SK-N-SH treated with all-trans-retinoic acid at 6 μM for 48 hours (cell line): ENCODE results near the gene CFAP20.

Experiments
- ATAC-seq: fragments of 200-7000 bp; cut with Tn5 transposase; 3 replicates; pipeline ENCODE4 v1.9.1; 2020; ENCODE audit warnings: mild to moderate bottlenecking, moderate library complexity
- ARNTL ChIP-seq: fragments of 450-650 bp; formaldehyde crosslinking; IDR thresholded peaks from 2 replicates; pipeline ENCODE4 v1.5.0; 2020; ENCODE audit warnings: low read depth, mild to moderate bottlenecking, moderate library complexity, borderline replicate concordance
- BACH2 ChIP-seq: fragments of 250-450 bp; sonication (Bioruptor Pico); IDR thresholded peaks from 2 replicates; pipeline ENCODE4 v1.9.0; 2021; ENCODE audit warnings: mild to moderate bottlenecking, borderline replicate concordance
- CSRNP3 ChIP-seq: fragments of 250-450 bp; sonication (Bioruptor Pico); IDR thresholded peaks from 2 replicates; pipeline ENCODE4 v1.5.1; 2021; ENCODE audit warnings: mild to moderate bottlenecking, moderate library complexity
- ESRRG ChIP-seq: fragments of 250-450 bp; sonication (Bioruptor Pico); IDR thresholded peaks from 2 replicates; pipeline ENCODE4 v1.6.1; 2021; ENCODE audit warnings: mild to moderate bottlenecking
- GLIS3 ChIP-seq: fragments of 250-450 bp; sonication (Bioruptor Pico); IDR thresholded peaks from 2 replicates; pipeline ENCODE4 v1.5.0; 2020; ENCODE audit warnings: mild to moderate bottlenecking, moderate library complexity
- ISL1 ChIP-seq: fragments of 250-450 bp; sonication (Bioruptor Pico); IDR thresholded peaks from 2 replicates; pipeline ENCODE4 v2.1.2; 2022; ENCODE audit warnings: mild to moderate bottlenecking, moderate library complexity
- OSR1 ChIP-seq: fragments of 250-450 bp; sonication (Bioruptor Pico); IDR thresholded peaks from 2 replicates; pipeline ENCODE4 v1.8.0; 2022; ENCODE audit warnings: moderate library complexity, mild to moderate bottlenecking, inconsistent platforms
- POU6F1 ChIP-seq: fragments of 250-450 bp; sonication (Bioruptor Pico); IDR thresholded peaks from 2 replicates; pipeline ENCODE4 v1.8.0; 2021; ENCODE audit warnings: low read depth, mild to moderate bottlenecking, moderate library complexity, borderline replicate concordance
- PPARA ChIP-seq: fragments of 250-450 bp; sonication (Bioruptor Pico); IDR thresholded peaks from 2 replicates; pipeline ENCODE4 v1.5.0; 2020; ENCODE audit warnings: mild to moderate bottlenecking, borderline replicate concordance
- RARB ChIP-seq: fragments of 250-450 bp; sonication (Bioruptor Pico); IDR thresholded peaks from 2 replicates; pipeline ENCODE4 v1.8.0; 2021; ENCODE audit warnings: mild to moderate bottlenecking, moderate library complexity
- SNAI2 ChIP-seq: fragments of 250-450 bp; sonication (Bioruptor Pico); IDR thresholded peaks from 2 replicates; pipeline ENCODE4 v1.5.0; 2020; ENCODE audit warnings: mild to moderate bottlenecking, moderate library complexity
- TCF4 ChIP-seq: fragments of 250-450 bp; sonication (Bioruptor Pico); IDR thresholded peaks from 2 replicates; pipeline ENCODE4 v1.8.0; 2021; ENCODE audit warnings: mild to moderate bottlenecking, moderate library complexity, borderline replicate concordance
- TOX ChIP-seq: fragments of 250-450 bp; sonication (Bioruptor Pico); IDR thresholded peaks from 2 replicates; pipeline ENCODE4 v1.8.0; 2021; ENCODE audit warnings: mild to moderate bottlenecking, moderate library complexity, borderline replicate concordance
- ZFP3 ChIP-seq: fragments of 250-450 bp; sonication (Bioruptor Pico); IDR thresholded peaks from 2 replicates; pipeline ENCODE4 v1.5.0; 2020; ENCODE audit warnings: mild to moderate bottlenecking, moderate library complexity
- ZFP30 ChIP-seq: fragments of 450-650 bp; formaldehyde crosslinking; IDR thresholded peaks from 2 replicates; pipeline ENCODE4 v1.5.0; 2022; ENCODE audit warnings: mild to moderate bottlenecking, moderate library complexity
- ZNF565 ChIP-seq: fragments of 450-650 bp; formaldehyde crosslinking; conservative IDR thresholded peaks from 2 replicates; pipeline ENCODE4 v1.5.0; 2020; ENCODE audit warnings: low read depth, mild to moderate bottlenecking, moderate library complexity
- ZNF8 ChIP-seq: fragments of 450-650 bp; formaldehyde crosslinking; IDR thresholded peaks from 2 replicates; pipeline ENCODE4 v1.5.0; 2020; ENCODE audit warnings: mild to moderate bottlenecking, moderate library complexity
- TF ChIP-seq, protein P1 (sequence below): fragments of 250-450 bp; sonication (Bioruptor Pico); IDR thresholded peaks from 2 replicates; pipeline ENCODE4 v1.8.0; 2020; ENCODE audit warnings: mild to moderate bottlenecking, moderate library complexity, borderline replicate concordance
- TF ChIP-seq, protein P2 (sequence below): fragments of 250-450 bp; sonication (Bioruptor Pico); IDR thresholded peaks from 2 replicates; pipeline ENCODE4 v1.5.1; 2020; ENCODE audit warnings: low read depth, mild to moderate bottlenecking, moderate library complexity
- TF ChIP-seq, protein P3 (sequence below): fragments of 250-450 bp; sonication (Bioruptor Pico); IDR thresholded peaks from 2 replicates; pipeline ENCODE4 v1.5.0; 2020; ENCODE audit warnings: mild to moderate bottlenecking, moderate library complexity

The CFAP20 gene

DNA sequence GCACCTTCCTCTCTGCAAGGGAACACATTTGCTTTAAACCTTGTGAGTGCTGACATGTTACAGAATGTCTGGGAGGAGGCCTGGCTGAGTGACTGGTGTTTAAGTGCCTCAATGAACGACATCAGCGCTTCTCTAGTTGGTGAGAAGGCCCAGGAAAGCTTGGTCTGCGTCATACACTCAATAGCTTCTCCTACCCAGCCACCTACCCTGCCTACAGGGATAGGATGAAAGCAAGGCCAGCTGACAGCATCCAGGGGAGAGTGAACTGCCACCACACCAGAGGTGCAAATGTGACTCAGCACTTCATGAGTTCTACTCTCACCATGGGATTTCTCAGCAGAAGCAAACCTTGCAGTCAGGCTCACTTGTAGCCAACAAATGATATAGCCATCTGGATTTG lies 31.7 kb upstream of the CFAP20 start:
- no peak for ATAC-seq
- no peak for TF ChIP-seq PPARA
- no peak for TF ChIP-seq ZFP3 (CRISPR knock-in tag)
- no peak for TF ChIP-seq SNAI2 (CRISPR knock-in tag)
- no peak for TF ChIP-seq ISL1 (CRISPR knock-in tag)
- TF ChIP-seq, protein P1, sequence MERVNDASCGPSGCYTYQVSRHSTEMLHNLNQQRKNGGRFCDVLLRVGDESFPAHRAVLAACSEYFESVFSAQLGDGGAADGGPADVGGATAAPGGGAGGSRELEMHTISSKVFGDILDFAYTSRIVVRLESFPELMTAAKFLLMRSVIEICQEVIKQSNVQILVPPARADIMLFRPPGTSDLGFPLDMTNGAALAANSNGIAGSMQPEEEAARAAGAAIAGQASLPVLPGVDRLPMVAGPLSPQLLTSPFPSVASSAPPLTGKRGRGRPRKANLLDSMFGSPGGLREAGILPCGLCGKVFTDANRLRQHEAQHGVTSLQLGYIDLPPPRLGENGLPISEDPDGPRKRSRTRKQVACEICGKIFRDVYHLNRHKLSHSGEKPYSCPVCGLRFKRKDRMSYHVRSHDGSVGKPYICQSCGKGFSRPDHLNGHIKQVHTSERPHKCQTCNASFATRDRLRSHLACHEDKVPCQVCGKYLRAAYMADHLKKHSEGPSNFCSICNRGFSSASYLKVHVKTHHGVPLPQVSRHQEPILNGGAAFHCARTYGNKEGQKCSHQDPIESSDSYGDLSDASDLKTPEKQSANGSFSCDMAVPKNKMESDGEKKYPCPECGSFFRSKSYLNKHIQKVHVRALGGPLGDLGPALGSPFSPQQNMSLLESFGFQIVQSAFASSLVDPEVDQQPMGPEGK (CRISPR knock-in tag): no peak
- no peak for TF ChIP-seq ZNF8 (CRISPR knock-in tag)
- TF ChIP-seq ZNF565: no peak
- no peak for TF ChIP-seq TOX (CRISPR knock-in tag)
- no peak for TF ChIP-seq ESRRG
- no peak for TF ChIP-seq OSR1

DNA sequence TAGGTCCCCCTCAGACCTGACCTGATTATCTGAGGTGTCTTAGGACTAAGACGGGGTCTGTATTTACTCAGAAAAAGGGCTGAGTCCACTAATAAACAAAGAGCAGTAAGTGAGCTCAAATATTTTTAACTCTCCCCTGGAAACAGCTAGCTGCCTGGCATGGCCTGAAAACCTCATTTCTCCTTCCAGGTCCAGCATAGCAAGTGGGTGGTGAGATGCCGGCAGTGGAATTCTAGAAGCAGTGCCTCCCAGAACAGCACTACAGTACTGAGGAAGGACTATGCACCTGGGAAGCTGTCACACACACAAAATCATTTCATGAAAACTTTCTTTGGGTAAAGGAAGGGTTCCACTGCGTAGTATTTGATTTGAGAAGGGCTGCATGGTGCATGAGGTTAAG lies 29.5 kb upstream of the CFAP20 start:
- TF ChIP-seq ZNF8 (CRISPR knock-in tag) (no peak), ISL1 (CRISPR knock-in tag) (no peak), BACH2 (CRISPR knock-in tag) (no peak), TCF4 (CRISPR knock-in tag) (no peak), ARNTL (CRISPR knock-in tag) (no peak)
- TF ChIP-seq, protein P2, sequence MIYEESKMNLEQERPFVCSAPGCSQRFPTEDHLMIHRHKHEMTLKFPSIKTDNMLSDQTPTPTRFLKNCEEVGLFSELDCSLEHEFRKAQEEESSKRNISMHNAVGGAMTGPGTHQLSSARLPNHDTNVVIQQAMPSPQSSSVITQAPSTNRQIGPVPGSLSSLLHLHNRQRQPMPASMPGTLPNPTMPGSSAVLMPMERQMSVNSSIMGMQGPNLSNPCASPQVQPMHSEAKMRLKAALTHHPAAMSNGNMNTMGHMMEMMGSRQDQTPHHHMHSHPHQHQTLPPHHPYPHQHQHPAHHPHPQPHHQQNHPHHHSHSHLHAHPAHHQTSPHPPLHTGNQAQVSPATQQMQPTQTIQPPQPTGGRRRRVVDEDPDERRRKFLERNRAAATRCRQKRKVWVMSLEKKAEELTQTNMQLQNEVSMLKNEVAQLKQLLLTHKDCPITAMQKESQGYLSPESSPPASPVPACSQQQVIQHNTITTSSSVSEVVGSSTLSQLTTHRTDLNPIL (CRISPR knock-in tag): no peak
- TF ChIP-seq, protein P3, sequence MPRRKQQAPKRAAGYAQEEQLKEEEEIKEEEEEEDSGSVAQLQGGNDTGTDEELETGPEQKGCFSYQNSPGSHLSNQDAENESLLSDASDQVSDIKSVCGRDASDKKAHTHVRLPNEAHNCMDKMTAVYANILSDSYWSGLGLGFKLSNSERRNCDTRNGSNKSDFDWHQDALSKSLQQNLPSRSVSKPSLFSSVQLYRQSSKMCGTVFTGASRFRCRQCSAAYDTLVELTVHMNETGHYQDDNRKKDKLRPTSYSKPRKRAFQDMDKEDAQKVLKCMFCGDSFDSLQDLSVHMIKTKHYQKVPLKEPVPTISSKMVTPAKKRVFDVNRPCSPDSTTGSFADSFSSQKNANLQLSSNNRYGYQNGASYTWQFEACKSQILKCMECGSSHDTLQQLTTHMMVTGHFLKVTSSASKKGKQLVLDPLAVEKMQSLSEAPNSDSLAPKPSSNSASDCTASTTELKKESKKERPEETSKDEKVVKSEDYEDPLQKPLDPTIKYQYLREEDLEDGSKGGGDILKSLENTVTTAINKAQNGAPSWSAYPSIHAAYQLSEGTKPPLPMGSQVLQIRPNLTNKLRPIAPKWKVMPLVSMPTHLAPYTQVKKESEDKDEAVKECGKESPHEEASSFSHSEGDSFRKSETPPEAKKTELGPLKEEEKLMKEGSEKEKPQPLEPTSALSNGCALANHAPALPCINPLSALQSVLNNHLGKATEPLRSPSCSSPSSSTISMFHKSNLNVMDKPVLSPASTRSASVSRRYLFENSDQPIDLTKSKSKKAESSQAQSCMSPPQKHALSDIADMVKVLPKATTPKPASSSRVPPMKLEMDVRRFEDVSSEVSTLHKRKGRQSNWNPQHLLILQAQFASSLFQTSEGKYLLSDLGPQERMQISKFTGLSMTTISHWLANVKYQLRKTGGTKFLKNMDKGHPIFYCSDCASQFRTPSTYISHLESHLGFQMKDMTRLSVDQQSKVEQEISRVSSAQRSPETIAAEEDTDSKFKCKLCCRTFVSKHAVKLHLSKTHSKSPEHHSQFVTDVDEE (CRISPR knock-in tag): no peak
- ATAC-seq: no peak; the same call in 2 of the 3 replicates

- TF ChIP-seq BACH2 (CRISPR knock-in tag) (no peak), CSRNP3 (CRISPR knock-in tag) (no peak), ZFP3 (CRISPR knock-in tag) (no peak), GLIS3 (CRISPR knock-in tag) (no peak)
- TF ChIP-seq, protein P2 (CRISPR knock-in tag): no peak
- no peak for ATAC-seq
Observed at GRCh38 chr16:58157951-58158540, 28.9 kb upstream of the CFAP20 start.

DNA sequence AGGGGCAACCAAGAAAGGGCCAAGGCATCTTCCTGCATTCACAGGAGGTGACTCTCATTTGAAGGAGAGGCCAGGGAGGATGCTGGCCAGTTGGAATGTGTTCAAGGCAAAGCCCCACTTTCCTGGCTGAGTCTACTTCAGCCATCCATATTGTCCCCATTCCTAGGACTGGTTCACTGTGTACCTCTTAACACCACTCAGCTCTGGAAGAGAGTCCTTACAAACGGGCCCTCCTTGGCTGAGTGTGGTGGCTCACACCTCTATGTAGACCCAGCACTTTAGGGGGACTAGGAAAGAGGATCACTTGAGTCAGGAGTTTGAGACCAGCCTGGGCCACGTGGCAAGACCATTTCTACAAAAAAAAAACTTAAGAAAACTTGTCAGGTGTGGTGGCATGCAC lies 28.1 kb upstream of the CFAP20 start:
- 0 out of 3 replicates have a peak, but pooled peaks have one; percentile 19 for ATAC-seq
- TF ChIP-seq ZFP3 (CRISPR knock-in tag): no peak
- TF ChIP-seq, protein P1 (CRISPR knock-in tag): no peak
- TF ChIP-seq TCF4 (CRISPR knock-in tag): no peak
- TF ChIP-seq RARB (CRISPR knock-in tag): no peak
- TF ChIP-seq ARNTL (CRISPR knock-in tag): no peak
- no peak for TF ChIP-seq SNAI2 (CRISPR knock-in tag)
- TF ChIP-seq ISL1 (CRISPR knock-in tag): no peak
- TF ChIP-seq TOX (CRISPR knock-in tag): no peak
- TF ChIP-seq OSR1: no peak
- TF ChIP-seq BACH2 (CRISPR knock-in tag): no peak
- TF ChIP-seq, protein P2 (CRISPR knock-in tag): no peak
- no peak for TF ChIP-seq POU6F1 (CRISPR knock-in tag)
- no peak for TF ChIP-seq PPARA
- TF ChIP-seq ZNF8 (CRISPR knock-in tag): no peak
- TF ChIP-seq ZFP30 (CRISPR knock-in tag): no peak
- no peak for TF ChIP-seq GLIS3 (CRISPR knock-in tag)
